ENCODE measurements around the gene TFCP2.

Gene TFCP2

GRCh38 chr12:51075390-51075789, 97.5 kb downstream of the TFCP2 start:
- H3K9me3 Mint-ChIP-seq = no peaks in the 10 kb centered on the region
- no peak overlapping the region for H3K4me3 Mint-ChIP-seq
- H3K36me3 Mint-ChIP-seq (ENCODE audit: low read depth) = peaks cover 70% of the 10 kb centered on the region
- no peak for DNase-seq
- peaks cover 31% of the 10 kb centered on the region for H3K4me1 Mint-ChIP-seq
- H3K27me3 Mint-ChIP-seq (ENCODE audit: low read depth, poor library complexity) = no peaks in the 10 kb centered on the region
- no peak for TF ChIP-seq CTCF (IDR thresholded peaks at IDR 0.05)
- peak overlapping the region; percentile 45 for H3K27ac Mint-ChIP-seq

GRCh38 chr12:51071663-51072062, 101.3 kb downstream of the TFCP2 start:
- Mint-ChIP-seq H3K36me3 (ENCODE audit: low read depth) (peaks cover 73% of the 10 kb centered on the region), H3K4me3 (no peak overlapping the region), H3K9me3 (no peaks in the 10 kb centered on the region), H3K27me3 (ENCODE audit: low read depth, poor library complexity) (peaks cover 4% of the 10 kb centered on the region), H3K27ac (peak overlapping the region; percentile 97), H3K4me1 (peaks cover 15% of the 10 kb centered on the region)
- DNase-seq = no peak
- no peak for TF ChIP-seq CTCF (IDR thresholded peaks at IDR 0.05)

- Mint-ChIP-seq H3K4me3 (no peak overlapping the region), H3K36me3 (ENCODE audit: low read depth) (peaks cover 71% of the 10 kb centered on the region), H3K27ac (peak overlapping the region; percentile 11), H3K9me3 (no peaks in the 10 kb centered on the region), H3K4me1 (peaks cover 6% of the 10 kb centered on the region), H3K27me3 (ENCODE audit: low read depth, poor library complexity) (peaks cover 4% of the 10 kb centered on the region)
- no peak for DNase-seq
- TF ChIP-seq CTCF (IDR thresholded peaks at IDR 0.05) = no peak
Observed at GRCh38 chr12:51070004-51070403, 102.9 kb downstream of the TFCP2 start.

GRCh38 chr12:51067771-51068170, 105.2 kb downstream of the TFCP2 start:
- no peak for TF ChIP-seq CTCF (IDR thresholded peaks at IDR 0.05)
- Mint-ChIP-seq H3K27ac (peak overlapping the region; percentile 71), H3K9me3 (no peaks in the 10 kb centered on the region), H3K4me3 (no peak overlapping the region), H3K36me3 (ENCODE audit: low read depth) (peaks cover 75% of the 10 kb centered on the region), H3K27me3 (ENCODE audit: low read depth, poor library complexity) (peaks cover 4% of the 10 kb centered on the region), H3K4me1 (peaks cover 6% of the 10 kb centered on the region)
- no peak for DNase-seq

- Mint-ChIP-seq H3K36me3 (ENCODE audit: low read depth) (peaks cover 74% of the 10 kb centered on the region), H3K4me3 (no peak overlapping the region), H3K9me3 (no peaks in the 10 kb centered on the region), H3K27ac (peak overlapping the region; percentile 71), H3K27me3 (ENCODE audit: low read depth, poor library complexity) (peaks cover 4% of the 10 kb centered on the region), H3K4me1 (peaks cover 6% of the 10 kb centered on the region)
- TF ChIP-seq CTCF (IDR thresholded peaks at IDR 0.05) = no peak
- DNase-seq = no peak
Observed at GRCh38 chr12:51067229-51067628, 105.7 kb downstream of the TFCP2 start.

- H3K9me3 Mint-ChIP-seq = no peaks in the 10 kb centered on the region
- no peak overlapping the region for H3K4me3 Mint-ChIP-seq
- no peak for TF ChIP-seq CTCF (IDR thresholded peaks at IDR 0.05)
- H3K36me3 Mint-ChIP-seq (ENCODE audit: low read depth) = peaks cover 60% of the 10 kb centered on the region
- H3K4me1 Mint-ChIP-seq = no peaks in the 10 kb centered on the region
- DNase-seq = no peak
- peaks cover 4% of the 10 kb centered on the region for H3K27me3 Mint-ChIP-seq (ENCODE audit: low read depth, poor library complexity)
- H3K27ac Mint-ChIP-seq = no peak overlapping the region
Observed at GRCh38 chr12:51065530-51065929, 107.4 kb downstream of the TFCP2 start.
